Ascending aorta (tissue), 2 donors: ENCODE data around the gene RLF. TPM values are rescaled to one million over a fixed set of nuclear protein-coding genes. Genes with fewer than 3 reads are reported as not detected.

Experiments used
- DNase-seq, 2 donors: peaks; one replicate each; pipeline ENCODE4 v3.0.0-alpha.2; 2019; ENCODE audit warnings: low spot score in 2 of 2
- H3K27ac ChIP-seq, 2 donors: fragments of 200-600 bp; sonication (generic); one replicate each; pipeline ENCODE4 v1.5.1; 2016 to 2017; ENCODE audit warnings: mild to moderate bottlenecking in 1 of 2
- H3K27me3 ChIP-seq: fragments of 200-600 bp; sonication (generic); one replicate; pipeline ENCODE4 v1.5.1; 2017
- H3K36me3 ChIP-seq, 2 donors: fragments of 200-600 bp; sonication (generic); one replicate each; pipeline ENCODE4 v1.5.1; 2016
- H3K4me1 ChIP-seq, 2 donors: fragments of 200-600 bp; sonication (generic); one replicate each; pipeline ENCODE4 v1.5.1; 2016 to 2017; ENCODE audit warnings: mild to moderate bottlenecking in 1 of 2
- H3K4me3 ChIP-seq, 2 donors: fragments of 200-600 bp; sonication (generic); one replicate each; pipeline ENCODE4 v1.5.1; 2016 to 2017; ENCODE audit warnings: mild to moderate bottlenecking in 1 of 2
- H3K9me3 ChIP-seq, 2 donors: fragments of 200-600 bp; sonication (generic); one replicate each; pipeline ENCODE4 v1.5.1; 2016
- intact Hi-C: fragments of 100-400 bp; cut with DNase I; formaldehyde crosslinking; loops from one replicate; pipeline ENCODE4 v1.15.1; 2023
- total RNA-seq: library from RNA; depleted of rRNA; stranded (reverse); fragments of >200 nt; gene quantifications from one replicate; pipeline ENCODE4 v1.1.0, GENCODE V29; 2016
- TF ChIP-seq, protein P1 (sequence below), 3 experiments: fragments of 200-600 bp in 2 of 3; fragments of 450-650 bp in 1 of 3; sonication (generic) in 2 of 3; IDR thresholded peaks; one replicate each; pipeline ENCODE4 v1.5.1; 2016 to 2019; ENCODE audit warnings: antibody characterized with exemption in 3 of 3, mild to moderate bottlenecking in 1 of 3, moderate library complexity in 1 of 3

Gene RLF
- total RNA-seq, 1 donor from 2014 or later = 7.1 TPM

DNA sequence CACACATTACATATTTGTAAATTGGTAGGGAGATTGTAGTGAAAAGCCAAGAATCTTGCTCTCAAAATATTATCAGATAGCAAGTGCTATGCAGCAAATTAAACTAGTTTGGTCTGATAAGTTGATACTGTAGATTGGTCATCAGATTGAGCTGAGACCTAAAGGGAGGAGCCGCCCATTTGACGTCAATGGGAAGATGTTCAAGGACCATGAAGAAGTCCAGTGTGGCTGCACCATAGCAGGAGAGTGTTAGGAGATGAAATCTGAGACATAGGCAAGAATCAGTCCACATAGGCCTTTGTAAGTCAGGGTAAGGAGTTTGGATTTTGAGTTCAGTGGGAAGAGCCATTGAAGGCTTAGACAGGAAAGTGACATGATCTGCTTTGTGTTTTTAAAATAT, 113.1 kb downstream of the RLF start:
- peaks cover 0 to 7% of the 10 kb centered on the region in 2 donors for H3K4me1 ChIP-seq
- TF ChIP-seq, protein P1, sequence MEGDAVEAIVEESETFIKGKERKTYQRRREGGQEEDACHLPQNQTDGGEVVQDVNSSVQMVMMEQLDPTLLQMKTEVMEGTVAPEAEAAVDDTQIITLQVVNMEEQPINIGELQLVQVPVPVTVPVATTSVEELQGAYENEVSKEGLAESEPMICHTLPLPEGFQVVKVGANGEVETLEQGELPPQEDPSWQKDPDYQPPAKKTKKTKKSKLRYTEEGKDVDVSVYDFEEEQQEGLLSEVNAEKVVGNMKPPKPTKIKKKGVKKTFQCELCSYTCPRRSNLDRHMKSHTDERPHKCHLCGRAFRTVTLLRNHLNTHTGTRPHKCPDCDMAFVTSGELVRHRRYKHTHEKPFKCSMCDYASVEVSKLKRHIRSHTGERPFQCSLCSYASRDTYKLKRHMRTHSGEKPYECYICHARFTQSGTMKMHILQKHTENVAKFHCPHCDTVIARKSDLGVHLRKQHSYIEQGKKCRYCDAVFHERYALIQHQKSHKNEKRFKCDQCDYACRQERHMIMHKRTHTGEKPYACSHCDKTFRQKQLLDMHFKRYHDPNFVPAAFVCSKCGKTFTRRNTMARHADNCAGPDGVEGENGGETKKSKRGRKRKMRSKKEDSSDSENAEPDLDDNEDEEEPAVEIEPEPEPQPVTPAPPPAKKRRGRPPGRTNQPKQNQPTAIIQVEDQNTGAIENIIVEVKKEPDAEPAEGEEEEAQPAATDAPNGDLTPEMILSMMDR (IDR thresholded peaks at IDR 0.05) = no peak
- H3K36me3 ChIP-seq = peaks cover 52 to 73% of the 10 kb centered on the region in 2 donors
- no peaks in the 10 kb centered on the region for H3K9me3 ChIP-seq
- H3K27me3 ChIP-seq = no peaks in the 10 kb centered on the region
- H3K27ac ChIP-seq = no peak overlapping the region
- intact Hi-C loops = no loop called here
- H3K4me3 ChIP-seq = no peak overlapping the region
- DNase-seq = no peak

DNA sequence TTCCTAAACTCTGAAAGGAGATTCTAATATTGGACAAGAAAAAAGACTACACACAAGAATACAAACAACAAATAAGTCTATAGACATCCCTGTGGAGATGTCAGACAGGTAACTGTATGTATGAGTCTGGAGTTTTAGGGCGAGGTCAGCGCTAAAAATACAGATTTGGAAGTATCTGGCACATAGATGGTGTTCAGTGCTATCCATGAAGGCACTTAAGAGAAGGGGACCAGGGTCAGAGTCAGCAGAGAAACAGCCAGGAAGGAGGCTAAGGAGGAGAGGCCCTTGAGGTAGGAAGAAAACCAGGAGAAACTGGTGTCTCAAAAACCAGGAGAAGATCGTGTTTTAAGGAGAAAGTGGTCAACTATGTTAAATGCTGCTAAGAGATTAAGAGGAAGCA, 114.9 kb downstream of the RLF start:
- no peak for DNase-seq
- no peak overlapping the region for H3K4me3 ChIP-seq

GRCh38 chr1:40281853-40282252, 120.7 kb downstream of the RLF start:
- Histone ChIP-seq H3K36me3 (peaks cover 48 to 60% of the 10 kb centered on the region in 2 donors), H3K27ac (no peak overlapping the region), H3K9me3 (no peaks in the 10 kb centered on the region), H3K4me3 (no peak overlapping the region), H3K27me3 (no peaks in the 10 kb centered on the region), H3K4me1 (no peaks in the 10 kb centered on the region)
- TF ChIP-seq, protein P1 (IDR thresholded peaks at IDR 0.05) = no peak
- intact Hi-C loops = no loop called here
- no peak for DNase-seq

More for the DNA sequence above, 114.9 kb downstream of the RLF start:
- H3K9me3 ChIP-seq = no peaks in the 10 kb centered on the region
- H3K27me3 ChIP-seq = no peaks in the 10 kb centered on the region
- intact Hi-C loops = no loop called here
- H3K4me1 ChIP-seq = peaks cover 0 to under 1% of the 10 kb centered on the region in 2 donors
- no peak overlapping the region for H3K27ac ChIP-seq
- TF ChIP-seq, protein P1 (IDR thresholded peaks at IDR 0.05) = no peak
- peaks cover 52 to 69% of the 10 kb centered on the region in 2 donors for H3K36me3 ChIP-seq

Other genes starting within 250 kb of the RLF start
- 0.32 TPM for gene MFSD2A, start 206.2 kb upstream of the RLF start, total RNA-seq
- 252 TPM for gene CAP1, start 120.7 kb upstream of the RLF start, total RNA-seq
- 84.2 TPM for gene PPT1, start 64.1 kb upstream of the RLF start, total RNA-seq
- not detected for gene TMCO2, start 86.5 kb downstream of the RLF start, total RNA-seq
- gene ZMPSTE24, start 96.8 kb downstream of the RLF start, total RNA-seq = 61.8 TPM
- 4.5 TPM for gene COL9A2, start 155.9 kb downstream of the RLF start, total RNA-seq
- gene SMAP2, start 212.3 kb downstream of the RLF start, total RNA-seq = 33.5 TPM